Kidney (tissue), 14 donors: Measurements from ENCODE around the gene TMEM44. TPM values are rescaled to one million over a fixed set of nuclear protein-coding genes. Genes with fewer than 3 reads are reported as not detected.

ENCODE experiments used
- DNase-seq, 5 donors: peaks; one replicate each; pipeline ENCODE4 v3.0.0-alpha.2; 2013 to 2020
- FAIRE-seq: peaks from 2 replicates; lab custom pipeline; 2012; peaks lifted over from hg19 to GRCh38; lab: Jason Lieb, UNC
- H3K27ac ChIP-seq, 2 donors: one replicate each; pipeline ENCODE4 v1.7.0; 2013; ENCODE audit warnings: low read depth in 2 of 2, low read length in 2 of 2, inconsistent platforms in 1 of 2
- H3K27me3 ChIP-seq: one replicate; pipeline ENCODE4 v1.7.1; 2013; ENCODE audit warnings: low read length, inconsistent platforms; ENCODE audit not compliant: control insufficient read depth, insufficient read depth
- H3K36me3 ChIP-seq, 3 donors: one replicate each; pipeline versions ENCODE4 v1.7.0 to v1.7.1; 2013; ENCODE audit warnings: low read length in 3 of 3, control low read depth in 1 of 3, inconsistent platforms in 1 of 3; ENCODE audit not compliant: insufficient read depth in 3 of 3, control insufficient read depth in 2 of 3
- H3K4me1 ChIP-seq, 3 donors: one replicate each; pipeline versions ENCODE4 v1.7.0 to v1.7.1; 2013; ENCODE audit warnings: low read length in 3 of 3, inconsistent platforms in 1 of 3, low read depth in 1 of 3; ENCODE audit not compliant: control insufficient read depth in 2 of 3, insufficient read depth in 2 of 3
- H3K4me3 ChIP-seq, 3 donors: one replicate each; pipeline versions ENCODE4 v1.7.0 to v1.8.1; 2013; ENCODE audit warnings: low read length in 3 of 3, control low read depth in 1 of 3, inconsistent platforms in 1 of 3
- H3K9ac ChIP-seq, 3 donors: one replicate each; pipeline versions ENCODE4 v1.7.0 to v1.7.1; 2013; ENCODE audit warnings: low read length in 3 of 3, control low read depth in 1 of 3, inconsistent platforms in 1 of 3
- H3K9me3 ChIP-seq, 3 donors: one replicate each; pipeline versions ENCODE4 v1.7.0 to v1.7.1; 2013; ENCODE audit warnings: low read length in 3 of 3, control low read depth in 1 of 3, inconsistent platforms in 1 of 3; ENCODE audit not compliant: control insufficient read depth in 2 of 3, insufficient read depth in 1 of 3
- CTCF ChIP-seq: IDR thresholded peaks from 3 replicates; pipeline ENCODE4 v1.5.1; 2012; ENCODE audit warnings: mild to moderate bottlenecking, moderate library complexity, borderline replicate concordance; ENCODE audit not compliant: insufficient read depth; ENCODE audit errors: extremely low read depth
- intact Hi-C: fragments of 100-400 bp; cut with DNase I; formaldehyde crosslinking; loops from one replicate; pipeline ENCODE4 v1.11.1; 2022
- polyA plus RNA-seq: library from polyadenylated mRNA; stranded (reverse); fragments of 350-450 nt; fragmentation: Illumina TruSeq; extraction: RNeasy Lipid Tissue Mini Kit (QIAGEN cat#74804); gene quantifications from one replicate; pipeline ENCODE4 v1.2.3, GENCODE V29; 2014; ENCODE audit warnings: low read depth, low replicate concordance; ENCODE audit not compliant: insufficient read depth
- total RNA-seq: library from RNA; stranded (reverse); fragmentation: NEBNext Ultra II Directional; extraction: Animal tissue kit (Norgen Biotek cat#: 25700); gene quantifications from one replicate; pipeline ENCODE4 v1.2.1, GENCODE V29; 2021
- donor health status: control.
- donor health status: control.
- donor health status: control.
- donor health status: control.
- donor health status: control.
- donor health status: DM: yes; HTN: yes; CAD: no.
- donor health status: Normal renal cell carcinoma (clear cell type).

Gene TMEM44
- total and polyA plus RNA-seq, 2 donors from 2014 or later: 7.0 to 15.7 TPM

GRCh38 chr3:194602669-194603171 lies 30.5 kb downstream of the TMEM44 start:
- no peak for FAIRE-seq
- no peak for TF ChIP-seq CTCF
- Histone ChIP-seq H3K27ac (no peak overlapping the region), H3K4me1 (no peaks in the 10 kb centered on the region), H3K9ac (no peak overlapping the region), H3K36me3 (no peaks in the 10 kb centered on the region), H3K27me3 (no peaks in the 10 kb centered on the region), H3K9me3 (no peaks in the 10 kb centered on the region), H3K4me3 (no peak overlapping the region)
- intact Hi-C loops: no loop called here
- peak in 4 of 5 donors; percentile 74 to 91 (median 82) for DNase-seq

- no peaks in the 10 kb centered on the region for H3K4me1 ChIP-seq
- TF ChIP-seq CTCF: no peak
- H3K36me3 ChIP-seq: no peaks in the 10 kb centered on the region
- DNase-seq: peak in 1 of 5 donors; percentile 86
- H3K27ac ChIP-seq: no peak overlapping the region
- H3K9me3 ChIP-seq: no peaks in the 10 kb centered on the region
- intact Hi-C loops: no loop called here
- no peak overlapping the region for H3K4me3 ChIP-seq
- FAIRE-seq: no peak
- no peak overlapping the region for H3K9ac ChIP-seq
- no peaks in the 10 kb centered on the region for H3K27me3 ChIP-seq
Observed at GRCh38 chr3:194598771-194599557, 34.3 kb downstream of the TMEM44 start.

GRCh38 chr3:194596906-194597305 lies 36.3 kb downstream of the TMEM44 start:
- no peaks in the 10 kb centered on the region for H3K36me3 ChIP-seq
- intact Hi-C loops: no loop called here
- H3K9me3 ChIP-seq: no peaks in the 10 kb centered on the region
- H3K4me3 ChIP-seq: no peak overlapping the region
- DNase-seq (no peak), FAIRE-seq (no peak)
- TF ChIP-seq CTCF: no peak
- no peaks in the 10 kb centered on the region for H3K27me3 ChIP-seq
- no peaks in the 10 kb centered on the region for H3K4me1 ChIP-seq
- H3K27ac ChIP-seq: no peak overlapping the region
- H3K9ac ChIP-seq: no peak overlapping the region
